PC-3 (cell line): ENCODE data around the gene CBX2.

ENCODE experiments used
- CTCF ChIP-seq: fragments of 300-600 bp; sonication (generic); conservative IDR thresholded peaks from 2 replicates; pipeline ENCODE4 v1.5.1; 2017; ENCODE audit warnings: antibody characterized with exemption, low read depth, mild to moderate bottlenecking, low read length
- EZH2 ChIP-seq: fragments of 300-600 bp; sonication (generic); IDR thresholded peaks from one replicate; pipeline ENCODE4 v1.6.1; 2017; ENCODE audit warnings: antibody characterized with exemption, mild to moderate bottlenecking, low read length; ENCODE audit not compliant: unreplicated experiment

- TF ChIP-seq CTCF (no peak), EZH2 (no peak)
These were observed 16.0 kb downstream of the CBX2 start for GRCh38 chr17:79793924-79794304.
